Spinal cord (tissue), 10 donors: ENCODE data around the gene GAB1. TPM values are rescaled to one million over a fixed set of nuclear protein-coding genes. Genes with fewer than 3 reads are reported as not detected.

ENCODE experiments used
- DNase-seq, 6 donors: peaks; one replicate each; pipeline versions ENCODE4 v3.0.0 to v3.0.0-alpha.2; 2013 to 2015; ENCODE audit warnings: low spot score in 6 of 6, low read depth in 4 of 6
- H3K27ac ChIP-seq: one replicate; pipeline ENCODE4 v1.5.1; 2013; ENCODE audit warnings: low read depth, low read length, control low read depth
- H3K27me3 ChIP-seq: one replicate; pipeline ENCODE4 v1.6.1; 2013; ENCODE audit warnings: low read length; ENCODE audit not compliant: control insufficient read depth, insufficient read depth
- H3K36me3 ChIP-seq: one replicate; pipeline ENCODE4 v1.6.1; 2013; ENCODE audit warnings: low read length; ENCODE audit not compliant: control insufficient read depth, insufficient read depth
- H3K4me1 ChIP-seq: one replicate; pipeline ENCODE4 v1.6.1; 2013; ENCODE audit warnings: low read length; ENCODE audit not compliant: control insufficient read depth, insufficient read depth
- H3K4me3 ChIP-seq: one replicate; pipeline ENCODE4 v1.5.1; 2013; ENCODE audit warnings: low read depth, low read length, control low read depth
- H3K9me3 ChIP-seq: one replicate; pipeline ENCODE4 v1.6.1; 2013; ENCODE audit warnings: low read length; ENCODE audit not compliant: control insufficient read depth, insufficient read depth
- WGBS: methylation state at CpG from one replicate; pipeline ENCODE4 v1.1.5; 2013; ENCODE audit warnings: missing lambda C conversion rate; ENCODE audit not compliant: insufficient coverage; 5-methylcytosine and 5-hydroxymethylcytosine counted together
- polyA plus RNA-seq, 2 donors: library from polyadenylated mRNA; unstranded; fragments of 120-200 nt; gene quantifications; one replicate each; pipeline ENCODE4 v1.2.1, GENCODE V29; 2013; ENCODE audit not compliant: insufficient read length in 2 of 2
- total RNA-seq, 2 donors: library from RNA; depleted of rRNA in 1 of 2; stranded (reverse); fragments of 120-200 nt in 1 of 2; fragments of >200 nt in 1 of 2; gene quantifications; one replicate each; pipeline versions ENCODE4 v1.2.3 to v1.2.4, GENCODE V29; 2013 to 2014
- donor health status: healthy.

GAB1 gene
- total and polyA plus RNA-seq, 4 donors: 38.6 to 81.6 (median 63.1) TPM

- Histone ChIP-seq H3K27me3 (no peaks in the 10 kb centered on the region), H3K9me3 (no peaks in the 10 kb centered on the region), H3K4me3 (no peak overlapping the region), H3K27ac (no peak overlapping the region), H3K4me1 (peaks cover 3% of the 10 kb centered on the region), H3K36me3 (no peaks in the 10 kb centered on the region)
- no peak for DNase-seq
- WGBS: no CpG with 5 or more reads among the region's 1 CpG
Measured at GRCh38 chr4:143393195-143393594, 56.5 kb downstream of the GAB1 start.

GRCh38 chr4:143394739-143395453 lies 58.2 kb downstream of the GAB1 start:
- H3K27ac ChIP-seq: no peak overlapping the region
- no peak overlapping the region for H3K4me3 ChIP-seq
- WGBS: no CpG with 5 or more reads among the region's 3 CpGs
- H3K36me3 ChIP-seq: no peaks in the 10 kb centered on the region
- no peaks in the 10 kb centered on the region for H3K27me3 ChIP-seq
- H3K4me1 ChIP-seq: peaks cover 3% of the 10 kb centered on the region
- H3K9me3 ChIP-seq: no peaks in the 10 kb centered on the region
- no peak for DNase-seq

- Histone ChIP-seq H3K4me1 (no peaks in the 10 kb centered on the region), H3K27me3 (no peaks in the 10 kb centered on the region), H3K36me3 (no peaks in the 10 kb centered on the region), H3K27ac (no peak overlapping the region), H3K4me3 (no peak overlapping the region), H3K9me3 (no peaks in the 10 kb centered on the region)
- no peak for DNase-seq
- WGBS: no CpG with 5 or more reads among the region's 1 CpG
Measured at GRCh38 chr4:143396695-143397094, 60.0 kb downstream of the GAB1 start.

- H3K4me1 ChIP-seq: no peaks in the 10 kb centered on the region
- no peak overlapping the region for H3K4me3 ChIP-seq
- H3K27me3 ChIP-seq: no peaks in the 10 kb centered on the region
- H3K9me3 ChIP-seq: no peaks in the 10 kb centered on the region
- WGBS: no CpG with 5 or more reads among the region's 1 CpG
- no peak overlapping the region for H3K27ac ChIP-seq
- DNase-seq: no peak
- H3K36me3 ChIP-seq: no peaks in the 10 kb centered on the region
Measured at GRCh38 chr4:143397335-143397734, 60.7 kb downstream of the GAB1 start.

- no peak overlapping the region for H3K27ac ChIP-seq
- DNase-seq: no peak
- no peaks in the 10 kb centered on the region for H3K36me3 ChIP-seq
- H3K4me3 ChIP-seq: no peak overlapping the region
- H3K27me3 ChIP-seq: no peaks in the 10 kb centered on the region
- H3K9me3 ChIP-seq: no peaks in the 10 kb centered on the region
- H3K4me1 ChIP-seq: no peaks in the 10 kb centered on the region
- WGBS: no CpG with 5 or more reads among the region's 1 CpG
Measured at GRCh38 chr4:143397887-143398286, 61.2 kb downstream of the GAB1 start.

GRCh38 chr4:143399113-143399949 lies 62.7 kb downstream of the GAB1 start:
- WGBS: 60% methylated on average over 1 of the region's 5 CpGs
- Histone ChIP-seq H3K9me3 (no peaks in the 10 kb centered on the region), H3K27me3 (no peaks in the 10 kb centered on the region), H3K4me1 (no peaks in the 10 kb centered on the region), H3K27ac (no peak overlapping the region), H3K36me3 (no peaks in the 10 kb centered on the region), H3K4me3 (no peak overlapping the region)
- peak in 2 of 6 donors; percentile 57 to 77 for DNase-seq

- peak in 1 of 6 donors; percentile 49 for DNase-seq
- no peaks in the 10 kb centered on the region for H3K27me3 ChIP-seq
- H3K9me3 ChIP-seq: no peaks in the 10 kb centered on the region
- H3K4me3 ChIP-seq: no peak overlapping the region
- H3K27ac ChIP-seq: no peak overlapping the region
- WGBS: 38% methylated on average over 1 of the region's 2 CpGs
- H3K36me3 ChIP-seq: no peaks in the 10 kb centered on the region
- no peaks in the 10 kb centered on the region for H3K4me1 ChIP-seq
Measured at GRCh38 chr4:143400082-143400481, 63.4 kb downstream of the GAB1 start.

GRCh38 chr4:143402776-143403552 lies 66.3 kb downstream of the GAB1 start:
- Histone ChIP-seq H3K27ac (peak overlapping the region; percentile 47), H3K9me3 (no peaks in the 10 kb centered on the region), H3K4me1 (peaks cover 3% of the 10 kb centered on the region), H3K36me3 (no peaks in the 10 kb centered on the region), H3K4me3 (no peak overlapping the region), H3K27me3 (no peaks in the 10 kb centered on the region)
- peak in 1 of 6 donors; percentile 90 for DNase-seq
- 64% methylated on average over 3 of the region's 4 CpGs for WGBS

GRCh38 chr4:143403553-143403820 lies 66.8 kb downstream of the GAB1 start:
- DNase-seq: no peak
- WGBS: 100% methylated on average over 2 of the region's 4 CpGs
- H3K9me3 ChIP-seq: no peaks in the 10 kb centered on the region
- no peak overlapping the region for H3K27ac ChIP-seq
- no peaks in the 10 kb centered on the region for H3K27me3 ChIP-seq
- H3K4me3 ChIP-seq: no peak overlapping the region
- H3K36me3 ChIP-seq: no peaks in the 10 kb centered on the region
- peaks cover 3% of the 10 kb centered on the region for H3K4me1 ChIP-seq
